HEK293 (cell line): ENCODE results near the gene LIMA1.

Experiments used
- TRIM28 ChIP-seq: IDR thresholded peaks from 2 replicates; pipeline ENCODE4 v1.6.1; 2011; ENCODE audit warnings: low read length, control low read depth, borderline replicate concordance
- ZSCAN18 ChIP-seq: fragments of 450-650 bp; formaldehyde crosslinking; IDR thresholded peaks from 2 replicates; pipeline ENCODE4 v1.5.1; 2016; ENCODE audit warnings: missing biosample characterization, missing genetic modification characterization

Gene LIMA1

GRCh38 chr12:50127546-50127945, 155.8 kb downstream of the LIMA1 start (continued):
- no peak for TF ChIP-seq ZSCAN18 (tag by site-specific recombination)
- TF ChIP-seq TRIM28: no peak
